PFSK-1 (cell line): ENCODE measurements around the gene OR10K2. TPM values are rescaled to one million over a fixed set of nuclear protein-coding genes. Genes with fewer than 3 reads are reported as not detected.

Experiments
- FOXP2 ChIP-seq: optimal IDR thresholded peaks from 2 replicates; pipeline ENCODE3; 2011; ENCODE audit warnings: borderline replicate concordance, control low read depth, inconsistent platforms; ENCODE audit not compliant: insufficient read depth; ENCODE audit errors: extremely low read length, extremely low read depth
- POLR2AphosphoS5 ChIP-seq: IDR thresholded peaks from 2 replicates; pipeline ENCODE4 v1.6.1; 2012; ENCODE audit warnings: low read depth, mild to moderate bottlenecking, control low read depth, low read length, moderate library complexity
- SIN3A ChIP-seq: IDR thresholded peaks from 2 replicates; pipeline ENCODE4 v1.6.1; 2012; ENCODE audit warnings: mild to moderate bottlenecking, low read length, moderate library complexity, borderline replicate concordance; ENCODE audit not compliant: insufficient read depth
- TAF1 ChIP-seq: IDR thresholded peaks from 2 replicates; pipeline ENCODE4 v1.6.1; 2012; ENCODE audit warnings: low read length, control low read depth, borderline replicate concordance; ENCODE audit not compliant: insufficient read depth
- polyA plus RNA-seq: library from polyadenylated mRNA; unstranded; fragments of >200 nt; gene quantifications from one replicate; pipeline ENCODE4 v1.2.1, GENCODE V29; 2012; ENCODE audit warnings: low read depth, missing spikeins; ENCODE audit not compliant: insufficient read length
- TF ChIP-seq, protein P1 (sequence below), 2 experiments: IDR thresholded peaks; 2 replicates each; pipeline versions ENCODE4 v1.6.1 to v1.8.0; 2011 to 2012; ENCODE audit warnings: low read depth in 2 of 2, low read length in 2 of 2, control low read depth in 1 of 2, inconsistent platforms in 1 of 2, mild to moderate bottlenecking in 1 of 2, moderate library complexity in 1 of 2; ENCODE audit not compliant: insufficient read depth in 1 of 2

The OR10K2 gene, protein sequence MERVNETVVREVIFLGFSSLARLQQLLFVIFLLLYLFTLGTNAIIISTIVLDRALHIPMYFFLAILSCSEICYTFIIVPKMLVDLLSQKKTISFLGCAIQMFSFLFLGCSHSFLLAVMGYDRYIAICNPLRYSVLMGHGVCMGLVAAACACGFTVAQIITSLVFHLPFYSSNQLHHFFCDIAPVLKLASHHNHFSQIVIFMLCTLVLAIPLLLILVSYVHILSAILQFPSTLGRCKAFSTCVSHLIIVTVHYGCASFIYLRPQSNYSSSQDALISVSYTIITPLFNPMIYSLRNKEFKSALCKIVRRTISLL
- not detected for polyA plus RNA-seq

DNA sequence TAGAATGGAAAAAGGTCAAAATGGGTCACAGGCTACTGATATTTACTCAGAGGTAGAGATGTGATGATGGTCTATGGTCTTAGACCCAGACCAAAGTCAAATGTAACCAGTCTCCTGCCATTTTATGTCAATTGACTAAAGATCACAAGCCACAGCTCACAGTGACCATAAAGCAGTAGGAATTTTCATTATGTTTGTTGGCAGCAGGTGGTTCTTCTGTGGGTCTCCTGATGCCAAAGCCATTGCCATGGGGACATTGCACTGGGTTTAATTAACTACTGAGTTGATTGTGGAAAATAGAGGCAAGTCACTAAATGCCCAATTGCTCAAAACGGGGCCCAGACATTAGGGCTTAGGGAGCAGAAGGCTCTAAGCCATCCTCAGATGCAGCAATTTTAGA lies at the start of gene OR10K2:
OR10K2 (minus strand) TSS at position 101 of the 400 bp plus-strand sequence. CDS start 5,371 bp downstream, outside the sequence.
- TF ChIP-seq, protein P1, sequence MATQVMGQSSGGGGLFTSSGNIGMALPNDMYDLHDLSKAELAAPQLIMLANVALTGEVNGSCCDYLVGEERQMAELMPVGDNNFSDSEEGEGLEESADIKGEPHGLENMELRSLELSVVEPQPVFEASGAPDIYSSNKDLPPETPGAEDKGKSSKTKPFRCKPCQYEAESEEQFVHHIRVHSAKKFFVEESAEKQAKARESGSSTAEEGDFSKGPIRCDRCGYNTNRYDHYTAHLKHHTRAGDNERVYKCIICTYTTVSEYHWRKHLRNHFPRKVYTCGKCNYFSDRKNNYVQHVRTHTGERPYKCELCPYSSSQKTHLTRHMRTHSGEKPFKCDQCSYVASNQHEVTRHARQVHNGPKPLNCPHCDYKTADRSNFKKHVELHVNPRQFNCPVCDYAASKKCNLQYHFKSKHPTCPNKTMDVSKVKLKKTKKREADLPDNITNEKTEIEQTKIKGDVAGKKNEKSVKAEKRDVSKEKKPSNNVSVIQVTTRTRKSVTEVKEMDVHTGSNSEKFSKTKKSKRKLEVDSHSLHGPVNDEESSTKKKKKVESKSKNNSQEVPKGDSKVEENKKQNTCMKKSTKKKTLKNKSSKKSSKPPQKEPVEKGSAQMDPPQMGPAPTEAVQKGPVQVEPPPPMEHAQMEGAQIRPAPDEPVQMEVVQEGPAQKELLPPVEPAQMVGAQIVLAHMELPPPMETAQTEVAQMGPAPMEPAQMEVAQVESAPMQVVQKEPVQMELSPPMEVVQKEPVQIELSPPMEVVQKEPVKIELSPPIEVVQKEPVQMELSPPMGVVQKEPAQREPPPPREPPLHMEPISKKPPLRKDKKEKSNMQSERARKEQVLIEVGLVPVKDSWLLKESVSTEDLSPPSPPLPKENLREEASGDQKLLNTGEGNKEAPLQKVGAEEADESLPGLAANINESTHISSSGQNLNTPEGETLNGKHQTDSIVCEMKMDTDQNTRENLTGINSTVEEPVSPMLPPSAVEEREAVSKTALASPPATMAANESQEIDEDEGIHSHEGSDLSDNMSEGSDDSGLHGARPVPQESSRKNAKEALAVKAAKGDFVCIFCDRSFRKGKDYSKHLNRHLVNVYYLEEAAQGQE (IDR thresholded peaks at IDR 0.05; ENCODE audit: insufficient read depth in 1 of 2, low read depth in 2 of 2, low read length in 2 of 2), result no peak
- TF ChIP-seq POLR2AphosphoS5, result no peak
- no peak for TF ChIP-seq FOXP2
- no peak for TF ChIP-seq TAF1
- no peak for TF ChIP-seq SIN3A

DNA sequence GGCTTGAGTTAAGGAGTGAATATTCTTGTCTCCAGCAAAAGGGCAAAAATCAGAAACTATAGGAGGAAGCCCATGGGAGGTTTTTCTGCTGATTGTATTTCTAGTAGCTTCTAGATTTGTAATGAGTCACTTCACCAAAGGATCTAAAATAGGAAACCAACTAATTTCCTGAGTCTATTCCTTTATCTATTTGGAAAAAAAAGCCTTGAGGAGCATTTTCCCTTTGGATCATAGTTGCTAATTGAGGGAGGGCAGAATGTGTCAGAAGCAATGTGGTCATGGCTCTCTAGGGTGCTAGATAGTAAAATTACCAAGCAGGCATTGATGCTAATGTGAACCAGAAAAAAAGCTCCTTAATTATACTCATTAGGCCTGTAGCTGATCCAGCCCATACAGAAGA lies 45.9 kb upstream of the OR10K2 start, which contains the start of gene OR10R2:
OR10R2 (plus strand) TSS at position 301 of the 400 bp plus-strand sequence. CDS start 106 bp downstream, outside the sequence.
- TF ChIP-seq, protein P1 (IDR thresholded peaks at IDR 0.05; ENCODE audit: insufficient read depth in 1 of 2, low read depth in 2 of 2, low read length in 2 of 2), result no peak
- TF ChIP-seq FOXP2 (no peak), POLR2AphosphoS5 (no peak), SIN3A (no peak), TAF1 (no peak)

DNA sequence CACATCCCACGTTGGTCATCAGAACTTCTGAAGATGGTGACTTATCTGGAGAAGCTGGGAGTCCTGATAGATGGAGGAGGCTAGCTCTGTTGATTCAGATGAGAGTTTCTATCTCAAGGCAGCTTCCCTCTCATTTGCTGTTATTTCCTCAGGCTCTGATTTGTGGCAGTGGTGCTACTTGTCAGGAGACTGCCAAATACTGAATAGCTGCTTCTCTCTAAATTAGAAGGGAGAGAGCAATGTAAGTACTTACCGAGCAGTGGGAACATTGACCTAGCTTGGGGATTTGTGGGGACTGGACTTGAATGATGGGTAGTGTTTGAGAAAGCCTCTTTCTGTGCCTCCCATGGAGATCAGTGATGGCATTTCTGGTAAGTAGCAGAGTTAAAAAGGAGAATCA lies 35.5 kb upstream of the OR10K2 start, which contains the start of gene OR10K1:
OR10K1 (plus strand) TSS at position 301 of the 400 bp plus-strand sequence. CDS start 3,728 bp downstream, outside the sequence.
- TF ChIP-seq FOXP2, result no peak
- TF ChIP-seq TAF1, result no peak
- TF ChIP-seq, protein P1 (IDR thresholded peaks at IDR 0.05; ENCODE audit: insufficient read depth in 1 of 2, low read depth in 2 of 2, low read length in 2 of 2), result no peak

DNA sequence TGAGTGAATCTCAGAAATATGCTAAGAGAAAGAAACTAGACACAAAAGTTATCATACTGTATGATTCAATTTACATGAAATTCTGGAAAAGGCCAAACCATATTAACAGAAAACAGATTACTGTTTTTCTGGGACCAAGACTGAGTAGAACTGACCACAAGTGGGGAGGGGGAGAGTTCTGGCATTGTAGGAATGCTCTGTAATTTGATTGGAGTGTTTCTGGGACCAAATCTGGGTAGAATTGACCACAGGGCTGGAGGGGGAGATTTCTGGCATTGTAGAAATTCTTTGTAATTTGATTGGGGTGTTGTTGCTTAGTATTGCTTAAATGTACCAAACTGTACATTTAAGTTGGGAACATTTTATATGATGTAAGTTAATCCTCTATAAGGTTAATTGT lies 32.2 kb upstream of the OR10K2 start:
- TF ChIP-seq, protein P1 (IDR thresholded peaks at IDR 0.05; ENCODE audit: insufficient read depth in 1 of 2, low read depth in 2 of 2, low read length in 2 of 2), result no peak
- TF ChIP-seq SIN3A (no peak), FOXP2 (no peak), POLR2AphosphoS5 (no peak), TAF1 (no peak)
